Esophagus muscularis mucosa (tissue), 4 donors: ENCODE measurements around the gene ROPN1L. TPM values are rescaled to one million over a fixed set of nuclear protein-coding genes. Genes with fewer than 3 reads are reported as not detected.

Experiments used
- DNase-seq: peaks from one replicate; pipeline ENCODE4 v3.0.0-alpha.2; 2017; ENCODE audit errors: extremely low spot score
- H3K27ac ChIP-seq, 4 donors: fragments of 200-600 bp; sonication (generic); replicated peaks in 1 of 4; 1 replicate in 3 of 4; 2 replicates in 1 of 4; pipeline ENCODE4 v1.5.1; 2016 to 2019; ENCODE audit warnings: mild to moderate bottlenecking in 1 of 4
- H3K27me3 ChIP-seq, 4 donors: fragments of 200-600 bp; sonication (generic); one replicate each; pipeline versions ENCODE4 v1.5.1 to v1.6.0; 2016 to 2019
- H3K36me3 ChIP-seq, 4 donors: fragments of 200-600 bp; sonication (generic); one replicate each; pipeline ENCODE4 v1.5.1; 2016 to 2019
- H3K4me1 ChIP-seq, 4 donors: fragments of 200-600 bp; sonication (generic); one replicate each; pipeline ENCODE4 v1.5.1; 2016 to 2019
- H3K4me3 ChIP-seq, 4 donors: fragments of 200-600 bp; sonication (generic); 1 replicate in 2 of 4; 2 replicates in 2 of 4; pipeline ENCODE4 v1.5.1; 2016 to 2019; ENCODE audit warnings: mild to moderate bottlenecking in 4 of 4, moderate library complexity in 1 of 4
- H3K9me3 ChIP-seq, 4 donors: fragments of 200-600 bp; sonication (generic); 1 replicate in 3 of 4; 2 replicates in 1 of 4; pipeline ENCODE4 v1.5.1; 2016 to 2019
- EP300 ChIP-seq: sonication (generic); formaldehyde crosslinking; IDR thresholded peaks from one replicate; pipeline ENCODE4 v1.6.1; 2017; ENCODE audit warnings: antibody characterized with exemption
- POLR2A ChIP-seq: fragments of 450-650 bp; IDR thresholded peaks from one replicate; pipeline ENCODE4 v1.6.1; 2017; ENCODE audit warnings: antibody characterized with exemption, moderate library complexity, mild to moderate bottlenecking, low read depth
- POLR2AphosphoS5 ChIP-seq, 2 donors: sonication (generic); formaldehyde crosslinking; IDR thresholded peaks; one replicate each; pipeline ENCODE4 v1.6.1; 2017; ENCODE audit warnings: antibody characterized with exemption in 2 of 2
- WGBS: methylation state at CpG from one replicate; pipeline ENCODE4 v1.1.5; 2018; 5-methylcytosine and 5-hydroxymethylcytosine counted together
- intact Hi-C: fragments of 100-400 bp; cut with DNase I; formaldehyde crosslinking; loops from one replicate; pipeline ENCODE4 v1.15.1; 2023
- total RNA-seq, 4 donors: library from RNA; depleted of rRNA; stranded (reverse); fragments of >200 nt; gene quantifications; one replicate each; pipeline versions ENCODE4 v1.1.0 to v1.2.1, GENCODE V29; 2016
- TF ChIP-seq, protein P1 (sequence below), 3 experiments: fragments of 200-600 bp in 2 of 3; fragments of 450-650 bp in 1 of 3; sonication (generic) in 2 of 3; IDR thresholded peaks; one replicate each; pipeline ENCODE4 v1.5.1; 2017 to 2019; ENCODE audit warnings: antibody characterized with exemption in 3 of 3, mild to moderate bottlenecking in 2 of 3, moderate library complexity in 1 of 3

ROPN1L gene
- total RNA-seq, 4 donors from 2014 or later, result 0.63 to 1.7 (median 1.1) TPM

- DNase-seq, result no peak
- H3K36me3 ChIP-seq, result peaks cover 11 to 31% (median 16%) of the 10 kb centered on the region in 4 donors
- no peaks in the 10 kb centered on the region for H3K27me3 ChIP-seq
- no peak overlapping the region for H3K27ac ChIP-seq
- H3K4me1 ChIP-seq, result peaks cover 13 to 23% (median 22%) of the 10 kb centered on the region in 4 donors
- intact Hi-C loops, result no loop called here
- H3K4me3 ChIP-seq, result no peak overlapping the region
- 91% methylated on average over 4 of the region's 4 CpGs for WGBS
- H3K9me3 ChIP-seq, result no peaks in the 10 kb centered on the region
- TF ChIP-seq EP300 (no peak), POLR2AphosphoS5 (IDR thresholded peaks at IDR 0.05) (no peak), POLR2A (no peak)
- TF ChIP-seq, protein P1, sequence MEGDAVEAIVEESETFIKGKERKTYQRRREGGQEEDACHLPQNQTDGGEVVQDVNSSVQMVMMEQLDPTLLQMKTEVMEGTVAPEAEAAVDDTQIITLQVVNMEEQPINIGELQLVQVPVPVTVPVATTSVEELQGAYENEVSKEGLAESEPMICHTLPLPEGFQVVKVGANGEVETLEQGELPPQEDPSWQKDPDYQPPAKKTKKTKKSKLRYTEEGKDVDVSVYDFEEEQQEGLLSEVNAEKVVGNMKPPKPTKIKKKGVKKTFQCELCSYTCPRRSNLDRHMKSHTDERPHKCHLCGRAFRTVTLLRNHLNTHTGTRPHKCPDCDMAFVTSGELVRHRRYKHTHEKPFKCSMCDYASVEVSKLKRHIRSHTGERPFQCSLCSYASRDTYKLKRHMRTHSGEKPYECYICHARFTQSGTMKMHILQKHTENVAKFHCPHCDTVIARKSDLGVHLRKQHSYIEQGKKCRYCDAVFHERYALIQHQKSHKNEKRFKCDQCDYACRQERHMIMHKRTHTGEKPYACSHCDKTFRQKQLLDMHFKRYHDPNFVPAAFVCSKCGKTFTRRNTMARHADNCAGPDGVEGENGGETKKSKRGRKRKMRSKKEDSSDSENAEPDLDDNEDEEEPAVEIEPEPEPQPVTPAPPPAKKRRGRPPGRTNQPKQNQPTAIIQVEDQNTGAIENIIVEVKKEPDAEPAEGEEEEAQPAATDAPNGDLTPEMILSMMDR (IDR thresholded peaks at IDR 0.05), result no peak
These were observed 3.4 kb upstream of the ROPN1L start for GRCh38 chr5:10438301-10438700.

DNA sequence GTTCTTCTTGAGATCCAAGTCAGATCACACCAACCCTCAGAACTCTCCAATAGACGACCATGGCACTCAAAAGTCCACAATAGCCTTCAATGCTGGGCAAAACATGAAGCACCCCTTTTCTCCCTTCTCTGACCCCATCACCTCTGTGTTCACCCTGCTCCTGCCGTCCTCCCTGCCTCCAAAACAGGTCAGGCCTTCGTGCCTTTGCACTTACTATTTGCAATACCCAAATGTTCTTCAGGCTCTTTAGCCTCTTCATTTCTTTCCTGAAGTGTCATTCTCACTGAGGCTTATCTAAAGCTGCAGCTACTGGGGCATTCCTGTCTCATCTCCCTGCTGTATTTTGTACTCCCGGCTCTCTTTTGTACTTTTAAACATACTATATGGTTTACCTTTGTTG is 2.0 kb upstream of the ROPN1L start:
- intact Hi-C loops, result no loop called here
- Histone ChIP-seq H3K27me3 (no peaks in the 10 kb centered on the region), H3K27ac (no peak overlapping the region), H3K4me3 (no peak overlapping the region), H3K36me3 (peaks cover 0 to 17% (median 6%) of the 10 kb centered on the region in 4 donors), H3K4me1 (peaks cover 13 to 23% (median 22%) of the 10 kb centered on the region in 4 donors), H3K9me3 (no peaks in the 10 kb centered on the region)
- DNase-seq, result no peak
- TF ChIP-seq POLR2AphosphoS5 (IDR thresholded peaks at IDR 0.05), result no peak
- TF ChIP-seq, protein P1 (IDR thresholded peaks at IDR 0.05), result no peak
- no peak for TF ChIP-seq POLR2A
- no peak for TF ChIP-seq EP300
- WGBS, result 82% methylated on average over 4 of the region's 4 CpGs

DNA sequence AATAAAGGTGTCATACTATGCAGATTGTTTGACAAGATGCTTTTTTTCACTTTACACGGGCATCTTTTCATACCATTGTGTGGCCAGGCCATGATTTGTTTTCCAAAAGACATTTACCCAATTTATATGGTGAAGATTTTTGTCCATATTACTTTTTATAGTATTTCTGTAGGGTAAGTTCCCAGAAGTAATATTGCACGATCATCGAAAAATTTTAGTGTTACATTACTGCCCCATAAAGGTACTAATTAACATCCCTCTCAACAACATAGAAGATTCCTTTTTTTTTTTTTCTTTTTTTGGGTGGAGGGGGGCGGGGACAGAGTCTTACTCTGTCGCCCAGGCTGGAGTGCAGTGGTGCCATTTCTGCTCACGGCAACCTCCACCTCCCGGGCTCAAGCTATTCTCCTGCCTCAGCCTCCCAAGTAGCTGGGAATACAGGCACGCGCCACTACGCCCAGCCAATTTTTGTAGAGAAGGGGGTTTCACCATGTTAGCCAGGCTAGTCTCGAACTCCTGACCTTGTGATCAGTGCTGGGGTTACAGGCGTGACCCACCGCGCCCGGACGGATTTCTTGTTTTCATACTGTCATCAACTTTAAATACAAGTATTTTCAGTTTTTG is 1.2 kb upstream of the ROPN1L start:
- Histone ChIP-seq H3K27me3 (no peaks in the 10 kb centered on the region), H3K36me3 (peaks cover 0 to 12% (median 0%) of the 10 kb centered on the region in 4 donors), H3K4me1 (peaks cover 20 to 28% (median 22%) of the 10 kb centered on the region in 4 donors), H3K27ac (peak overlapping the region in 1 of 4 donors; percentile 82), H3K9me3 (no peaks in the 10 kb centered on the region), H3K4me3 (peak overlapping the region; percentile 65 to 70 (median 67))
- intact Hi-C loops, result no loop called here
- no peak for DNase-seq
- WGBS, result 68% methylated on average over 16 of the region's 16 CpGs
- TF ChIP-seq, protein P1 (IDR thresholded peaks at IDR 0.05), result no peak
- no peak for TF ChIP-seq POLR2A
- TF ChIP-seq EP300, result no peak
- no peak for TF ChIP-seq POLR2AphosphoS5 (IDR thresholded peaks at IDR 0.05)

- Histone ChIP-seq H3K27me3 (no peaks in the 10 kb centered on the region), H3K27ac (peak overlapping the region in 3 of 4 donors; percentile 73 to 83 (median 75)), H3K4me1 (peaks cover 21 to 31% (median 22%) of the 10 kb centered on the region in 4 donors), H3K4me3 (peak overlapping the region; percentile 65 to 70 (median 67)), H3K9me3 (no peaks in the 10 kb centered on the region), H3K36me3 (peaks cover 0 to 12% (median 0%) of the 10 kb centered on the region in 4 donors)
- WGBS, result no CpG with 5 or more reads among the region's 44 CpGs
- TF ChIP-seq EP300, result no peak
- TF ChIP-seq POLR2AphosphoS5 (IDR thresholded peaks at IDR 0.05), result no peak
- TF ChIP-seq, protein P1 (IDR thresholded peaks at IDR 0.05), result no peak
- TF ChIP-seq POLR2A, result no peak
- intact Hi-C loops, result no loop called here
- DNase-seq, result no peak
These were observed 335 bp downstream of the ROPN1L start for GRCh38 chr5:10441992-10442435.
